Inferior parietal cortex (tissue), 1 donor: ENCODE measurements around the gene NOX5.

Experiments
- DNase-seq: peaks from one replicate; pipeline ENCODE4 v3.0.0-alpha.2; 2016; ENCODE audit errors: extremely low spot score

NOX5 gene

DNA sequence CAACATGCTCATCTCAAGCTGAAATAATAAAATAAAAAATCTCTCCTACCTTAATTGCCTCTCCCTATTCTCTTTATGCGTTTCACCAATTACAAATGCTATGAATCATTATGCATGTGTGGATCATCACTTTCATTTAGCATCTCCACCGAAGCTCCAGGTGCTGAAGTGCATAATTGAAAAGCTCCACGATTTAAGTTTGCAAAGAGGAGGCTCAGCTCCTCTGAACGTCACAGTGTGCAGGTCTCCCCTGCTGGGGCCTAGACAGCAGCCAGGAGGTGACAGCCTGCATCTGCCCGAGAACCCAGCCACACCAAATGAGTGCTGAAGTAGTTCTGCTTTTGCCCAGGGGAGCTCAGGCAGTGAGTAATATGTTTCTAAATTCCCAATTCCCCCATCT, 85.4 kb downstream of the NOX5 start:
- no peak for DNase-seq

DNA sequence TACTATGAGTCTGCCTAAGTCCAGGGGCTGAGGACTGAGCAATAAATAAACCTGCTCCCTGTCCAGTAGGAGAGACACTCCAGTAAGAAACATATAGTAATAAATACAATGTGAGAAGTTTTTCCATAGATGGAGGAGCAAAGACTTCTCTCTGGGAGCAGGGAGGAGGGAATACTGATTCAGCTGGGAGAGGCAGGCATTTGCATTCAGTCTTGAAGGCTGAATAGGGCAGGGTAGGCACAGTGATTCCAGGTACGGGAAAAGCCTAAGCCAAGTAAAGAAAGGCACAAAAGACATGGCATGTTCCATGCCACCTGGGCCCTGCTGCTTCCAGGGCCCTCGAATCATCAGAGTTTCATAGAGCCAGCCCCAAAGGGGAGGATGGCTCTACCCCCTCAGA, 86.3 kb downstream of the NOX5 start:
- no peak for DNase-seq

DNA sequence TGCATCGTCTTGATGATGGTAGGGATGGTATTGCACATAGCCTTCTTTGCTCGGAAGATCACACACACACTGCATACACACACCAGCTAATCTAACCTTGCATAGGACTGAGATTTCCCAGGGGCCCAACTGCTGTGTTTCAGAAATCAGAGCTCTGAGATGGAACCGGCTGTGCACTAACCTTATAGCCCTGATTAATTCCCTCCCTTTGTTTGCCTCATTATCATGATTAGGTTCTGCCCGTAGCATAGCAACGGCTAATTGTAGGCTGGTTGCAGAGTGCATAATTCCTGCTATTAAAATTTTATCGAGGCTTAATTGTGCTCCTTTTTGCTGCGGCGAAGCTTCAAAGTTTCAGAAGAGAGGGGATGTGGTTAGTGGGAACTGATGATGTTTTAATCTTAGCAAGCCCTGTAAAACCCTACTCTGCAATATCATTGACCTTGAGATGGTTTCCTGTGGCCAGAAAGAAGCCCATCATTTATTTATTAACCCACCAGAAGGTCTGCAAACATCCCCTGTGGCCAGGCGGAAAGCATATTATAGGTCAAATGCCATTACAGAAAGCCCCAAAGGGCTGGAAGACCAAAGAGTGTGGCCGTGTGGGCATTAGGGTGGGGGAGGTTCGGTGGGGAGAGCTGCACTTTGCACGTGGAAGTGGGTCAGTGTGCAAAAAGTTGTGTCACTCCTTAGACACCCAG, 89.7 kb downstream of the NOX5 start:
- DNase-seq = no peak

DNA sequence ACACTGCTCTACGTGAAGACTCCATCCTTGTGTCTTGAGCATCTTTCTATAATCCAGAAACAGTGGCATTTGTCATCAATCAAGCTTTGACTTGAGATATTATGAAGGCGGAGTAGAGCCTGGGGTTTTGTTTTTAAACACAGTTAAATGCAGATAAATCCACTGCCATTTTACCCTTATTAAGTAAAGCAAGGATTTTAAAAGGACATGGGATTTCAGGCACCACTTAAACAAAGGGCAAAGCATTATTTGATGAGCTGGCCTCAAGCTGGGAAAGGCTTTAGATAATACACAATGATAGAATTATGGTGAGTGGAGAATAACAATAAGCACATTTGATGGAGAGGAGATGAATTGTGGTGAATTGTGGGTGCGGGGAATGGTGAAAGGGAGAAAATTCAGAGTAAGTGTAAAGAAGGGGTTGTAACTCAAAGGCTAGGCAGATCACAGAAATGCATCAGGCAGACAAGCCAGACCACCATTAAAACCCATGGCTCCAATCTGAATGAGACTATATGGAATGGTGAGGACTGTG, 91.0 kb downstream of the NOX5 start:
- DNase-seq = no peak

DNA sequence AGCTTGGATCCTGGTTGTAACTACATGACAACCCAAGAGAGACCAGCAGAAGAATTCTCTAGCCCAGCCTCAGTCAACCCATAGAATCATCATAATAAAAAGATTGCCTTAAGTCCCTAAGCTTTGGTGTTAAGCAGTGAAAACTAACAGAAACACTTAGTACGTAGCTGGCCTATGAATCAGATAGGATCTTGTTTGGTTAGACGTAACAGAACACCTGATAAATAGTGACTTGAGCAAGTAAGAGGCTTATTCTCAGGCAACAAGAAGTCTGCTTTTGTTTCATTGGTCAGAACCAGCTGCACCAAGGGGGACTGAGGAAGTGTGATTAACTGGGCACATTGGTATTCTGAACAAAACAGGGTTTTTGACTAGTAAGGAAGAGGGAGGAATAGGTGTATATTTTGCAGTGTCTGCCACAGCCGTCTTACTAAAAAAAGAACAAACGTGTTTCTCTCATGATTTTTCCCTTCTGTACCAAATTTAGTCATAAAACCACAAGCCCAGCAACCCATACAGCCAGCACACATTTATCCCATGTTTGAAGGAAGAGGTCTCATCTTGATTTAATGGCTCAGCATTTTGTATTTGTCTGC, 92.6 kb downstream of the NOX5 start:
- no peak for DNase-seq
